OCI-LY1 (cell line): ENCODE measurements around the gene MARK4.
"Not testable (repeated sequence)": the region's sequence is repeated elsewhere in the genome, so short reads cannot be mapped to it uniquely, and the experiment has no call there.

Experiments
- H2AFZ ChIP-seq: fragments of 200-600 bp; sonication (generic), shearing (Covaris generic); 2 replicates; pipeline ENCODE4 v1.6.0; 2014; ENCODE audit warnings: antibody characterized with exemption, mild to moderate bottlenecking, low read length
- H3F3A ChIP-seq: fragments of 200-600 bp; sonication (generic), shearing (Covaris generic); 2 replicates; pipeline ENCODE4 v1.6.0; 2014; ENCODE audit warnings: mild to moderate bottlenecking, antibody characterized with exemption, low read length, moderate library complexity; ENCODE audit not compliant: insufficient read depth
- H3K27ac ChIP-seq: fragments of 200-600 bp; sonication (generic); 2 replicates; pipeline ENCODE4 v1.5.1; 2014; ENCODE audit warnings: low read length, mixed run types, mild to moderate bottlenecking, low read depth; ENCODE audit not compliant: poor library complexity, severe bottlenecking
- H3K27me3 ChIP-seq: fragments of 200-600 bp; sonication (generic); 2 replicates; pipeline ENCODE4 v1.6.0; 2014; ENCODE audit warnings: antibody characterized with exemption, mild to moderate bottlenecking, low read length, moderate library complexity; ENCODE audit not compliant: insufficient read depth
- H3K36me3 ChIP-seq: fragments of 200-600 bp; sonication (generic); 2 replicates; pipeline ENCODE4 v1.6.1; 2014; ENCODE audit warnings: mild to moderate bottlenecking, antibody characterized with exemption, low read length, moderate library complexity, mixed read lengths; ENCODE audit not compliant: insufficient read depth
- H3K4me1 ChIP-seq: fragments of 200-600 bp; sonication (generic); 2 replicates; pipeline ENCODE4 v1.5.1; 2014; ENCODE audit warnings: mild to moderate bottlenecking, low read length, moderate library complexity; ENCODE audit not compliant: insufficient read depth, severe bottlenecking
- H3K4me2 ChIP-seq: fragments of 200-600 bp; sonication (generic), shearing (Covaris generic); 2 replicates; pipeline ENCODE4 v1.6.1; 2014; ENCODE audit warnings: low read length
- H3K4me3 ChIP-seq: fragments of 200-600 bp; sonication (generic); 2 replicates; pipeline ENCODE4 v1.5.1; 2014; ENCODE audit warnings: low read length, low read depth, mild to moderate bottlenecking, mixed read lengths; ENCODE audit not compliant: poor library complexity, severe bottlenecking
- H3K79me2 ChIP-seq: fragments of 200-600 bp; shearing (Covaris generic); 2 replicates; pipeline ENCODE4 v1.6.1; 2016; ENCODE audit warnings: mixed run types, low read length, mixed read lengths; ENCODE audit not compliant: insufficient read depth
- H3K9ac ChIP-seq: fragments of 200-600 bp; sonication (generic), shearing (Covaris generic); 2 replicates; pipeline ENCODE4 v1.6.1; 2014; ENCODE audit warnings: mild to moderate bottlenecking, low read length, mixed read lengths
- H3K9me2 ChIP-seq: fragments of 200-600 bp; sonication (generic), shearing (Covaris generic); 2 replicates; pipeline ENCODE4 v1.6.1; 2014; ENCODE audit warnings: low read depth, mild to moderate bottlenecking, low read length, mixed read lengths
- H3K9me3 ChIP-seq: fragments of 200-600 bp; shearing (Covaris generic); 2 replicates; pipeline ENCODE4 v1.6.1; 2014; ENCODE audit warnings: low read length, mixed read lengths
- H4K20me1 ChIP-seq: fragments of 200-600 bp; sonication (generic), shearing (Covaris generic); 2 replicates; pipeline ENCODE4 v1.6.0; 2016; ENCODE audit warnings: mild to moderate bottlenecking, low read length; ENCODE audit not compliant: insufficient read depth
- CTCF ChIP-seq: fragments of 200-600 bp; sonication (generic), shearing (Covaris generic); IDR thresholded peaks from 2 replicates; pipeline ENCODE4 v1.5.1; 2017; ENCODE audit warnings: mild to moderate bottlenecking, antibody characterized with exemption, low read length, moderate library complexity, mixed read lengths
- EZH2 ChIP-seq: fragments of 200-600 bp; sonication (generic), shearing (Covaris generic); IDR thresholded peaks from 2 replicates; pipeline ENCODE4 v1.8.0; 2017; ENCODE audit warnings: borderline replicate concordance, mixed run types, mild to moderate bottlenecking, antibody characterized with exemption, low read length, moderate library complexity, mixed read lengths

MARK4 gene

DNA sequence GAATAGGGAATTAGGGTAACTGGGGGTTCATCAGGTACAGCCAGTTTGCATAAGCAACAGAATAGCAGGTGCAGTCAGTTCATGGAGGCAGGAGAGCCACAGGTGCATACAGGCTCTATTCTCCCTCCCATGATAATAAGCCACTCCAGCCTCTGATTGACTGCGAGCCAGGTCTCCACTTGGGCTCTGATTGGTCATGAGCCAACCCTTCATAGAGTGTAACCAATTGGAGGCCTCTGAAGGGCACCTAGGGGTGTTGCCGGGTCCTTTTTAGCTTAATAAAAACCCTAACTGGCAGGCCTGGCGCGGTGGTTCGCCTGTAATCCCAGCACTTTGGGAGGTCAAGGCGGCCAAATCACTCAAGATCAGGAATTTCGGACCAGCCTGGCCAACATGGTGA, 80.3 kb downstream of the MARK4 start:
- Histone ChIP-seq H3K4me3 (no peak overlapping the region), H3F3A (no peaks in the 10 kb centered on the region), H3K9me2 (no peaks in the 10 kb centered on the region), H3K4me1 (peaks cover 11% of the 10 kb centered on the region), H3K4me2 (no peak overlapping the region), H3K79me2 (no peaks in the 10 kb centered on the region), H3K9ac (no peak overlapping the region), H3K36me3 (no peaks in the 10 kb centered on the region), H3K27ac (no peak overlapping the region), H2AFZ (no peak overlapping the region), H4K20me1 (no peaks in the 10 kb centered on the region), H3K9me3 (no peaks in the 10 kb centered on the region), H3K27me3 (0 out of 2 replicates have a peak, but pooled peaks cover 6% of the 10 kb centered on the region)
- TF ChIP-seq CTCF (no peak), EZH2 (no peak)

GRCh38 chr19:45333609-45334303, 82.7 kb downstream of the MARK4 start:
- Histone ChIP-seq H3K9ac (no peak overlapping the region), H3K27ac (no peak overlapping the region), H2AFZ (no peak overlapping the region), H3K27me3 (no peaks in the 10 kb centered on the region), H3K36me3 (no peaks in the 10 kb centered on the region), H4K20me1 (no peaks in the 10 kb centered on the region), H3K4me1 (peaks cover 9% of the 10 kb centered on the region), H3K4me3 (no peak overlapping the region), H3K9me3 (no peaks in the 10 kb centered on the region), H3K9me2 (no peaks in the 10 kb centered on the region), H3K79me2 (no peaks in the 10 kb centered on the region), H3F3A (no peaks in the 10 kb centered on the region), H3K4me2 (no peak overlapping the region)
- no peak for TF ChIP-seq CTCF
- no peak for TF ChIP-seq EZH2

DNA sequence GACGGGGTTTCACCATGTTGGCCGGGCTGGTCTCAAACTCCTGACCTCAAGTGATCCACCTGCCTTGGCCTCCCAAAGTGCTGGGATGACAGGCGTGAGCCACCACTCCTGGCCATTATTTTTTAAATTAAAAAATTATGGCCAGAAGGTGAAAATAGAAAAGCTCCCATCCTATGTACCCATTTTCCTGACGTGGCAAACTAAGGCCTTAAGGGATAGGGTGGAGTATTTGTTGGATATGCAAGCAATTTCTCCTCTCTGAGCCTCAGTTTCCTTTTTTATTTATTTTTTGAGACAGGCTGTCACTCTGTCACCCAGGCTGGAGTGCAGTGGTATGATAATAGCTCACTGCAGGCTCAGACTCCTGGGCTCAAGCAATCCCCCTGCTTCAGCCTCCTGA, 83.8 kb downstream of the MARK4 start:
- not testable (repeated sequence) for H3K4me3 ChIP-seq, H3K36me3 ChIP-seq, H4K20me1 ChIP-seq, H3K9me3 ChIP-seq, H3K9me2 ChIP-seq, H3K4me1 ChIP-seq, H2AFZ ChIP-seq, H3K79me2 ChIP-seq, H3K9ac ChIP-seq, H3F3A ChIP-seq, H3K4me2 ChIP-seq, H3K27me3 ChIP-seq, H3K27ac ChIP-seq

- Histone ChIP-seq H3K4me2 (no peak overlapping the region), H3K4me3 (no peak overlapping the region), H2AFZ (no peak overlapping the region), H3K27me3 (0 out of 2 replicates have a peak, but pooled peaks cover 3% of the 10 kb centered on the region), H3K36me3 (no peaks in the 10 kb centered on the region), H3K79me2 (no peaks in the 10 kb centered on the region), H3K9me3 (no peaks in the 10 kb centered on the region), H3K4me1 (peaks cover 23% of the 10 kb centered on the region), H3K9ac (no peak overlapping the region), H4K20me1 (no peaks in the 10 kb centered on the region), H3F3A (no peaks in the 10 kb centered on the region), H3K9me2 (no peaks in the 10 kb centered on the region), H3K27ac (no peak overlapping the region)
- TF ChIP-seq EZH2 (no peak), CTCF (no peak)
Observed at GRCh38 chr19:45336696-45337251, 85.7 kb downstream of the MARK4 start.
